KOPT-K1 (cell line): Measurements from ENCODE around the gene SPATA21.
"Not testable (repeated sequence)": the region's sequence is repeated elsewhere in the genome, so short reads cannot be mapped to it uniquely, and the experiment has no call there.

ENCODE experiments used
- H3K27ac ChIP-seq: fragments of 200-600 bp; sonication (generic); 2 replicates; pipeline ENCODE4 v1.5.1; 2016; ENCODE audit warnings: antibody characterized with exemption, mild to moderate bottlenecking, low read depth, low read length; ENCODE audit not compliant: poor library complexity, severe bottlenecking
- H3K36me3 ChIP-seq: fragments of 200-600 bp; sonication (generic); 2 replicates; pipeline ENCODE4 v1.5.1; 2017; ENCODE audit warnings: antibody characterized with exemption, mild to moderate bottlenecking, low read length, moderate library complexity; ENCODE audit not compliant: insufficient read depth
- H3K9me3 ChIP-seq: fragments of 200-600 bp; sonication (generic); 2 replicates; pipeline ENCODE4 v1.5.1; 2017; ENCODE audit warnings: antibody characterized with exemption, low read length, mild to moderate bottlenecking; ENCODE audit not compliant: insufficient read depth, poor library complexity, severe bottlenecking

SPATA21 gene

DNA sequence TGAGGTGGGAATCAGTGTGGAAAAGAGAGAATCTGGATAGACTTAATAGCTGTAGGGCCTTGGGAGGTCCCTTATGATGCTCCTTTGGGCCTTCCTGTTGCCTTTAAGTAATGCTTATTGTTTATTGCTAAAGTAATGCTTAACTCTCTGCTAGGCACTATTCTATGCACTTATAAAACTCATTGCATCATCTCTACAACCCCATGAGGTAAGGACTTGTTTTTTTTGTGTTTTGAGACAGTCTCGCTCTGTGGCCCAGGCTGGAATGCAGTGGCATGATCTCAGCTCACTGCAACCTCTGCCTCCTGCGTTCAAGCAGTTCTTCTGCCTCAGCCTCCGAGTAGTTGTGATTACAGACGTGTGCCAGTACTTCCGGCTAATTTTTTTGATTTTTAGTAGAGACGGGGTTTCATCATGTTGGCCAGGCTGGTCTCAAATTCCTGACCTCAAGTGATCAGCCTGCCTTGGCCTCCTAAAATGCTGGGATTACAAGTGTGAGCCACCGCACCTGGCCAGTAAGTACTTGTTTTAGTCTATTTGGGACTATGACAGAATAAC, 25.6 kb upstream of the SPATA21 start:
- H3K9me3 ChIP-seq = no peaks in the 10 kb centered on the region
- H3K27ac ChIP-seq = no peak overlapping the region
- peaks cover 58% of the 10 kb centered on the region for H3K36me3 ChIP-seq

DNA sequence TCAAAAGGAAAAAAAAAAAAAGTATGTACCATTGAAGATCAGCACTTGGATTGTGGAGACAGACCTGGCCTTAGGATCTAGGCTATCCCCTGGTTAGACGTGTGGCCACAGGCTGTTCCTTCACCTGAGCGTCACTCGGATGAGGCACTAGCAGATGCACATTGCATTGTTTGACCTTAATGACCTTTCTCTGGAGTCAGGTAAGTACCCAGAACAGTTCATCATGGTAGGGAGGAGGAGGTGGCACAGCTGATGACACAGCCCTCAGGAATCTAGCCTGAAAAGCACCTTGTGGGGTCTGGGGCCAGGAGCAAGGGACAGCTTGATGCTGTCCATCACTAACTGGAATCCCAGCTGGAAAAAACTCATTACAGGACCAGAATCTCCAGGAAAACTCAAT, 24.5 kb upstream of the SPATA21 start:
- no peaks in the 10 kb centered on the region for H3K9me3 ChIP-seq
- no peak overlapping the region for H3K27ac ChIP-seq
- peaks cover 70% of the 10 kb centered on the region for H3K36me3 ChIP-seq

DNA sequence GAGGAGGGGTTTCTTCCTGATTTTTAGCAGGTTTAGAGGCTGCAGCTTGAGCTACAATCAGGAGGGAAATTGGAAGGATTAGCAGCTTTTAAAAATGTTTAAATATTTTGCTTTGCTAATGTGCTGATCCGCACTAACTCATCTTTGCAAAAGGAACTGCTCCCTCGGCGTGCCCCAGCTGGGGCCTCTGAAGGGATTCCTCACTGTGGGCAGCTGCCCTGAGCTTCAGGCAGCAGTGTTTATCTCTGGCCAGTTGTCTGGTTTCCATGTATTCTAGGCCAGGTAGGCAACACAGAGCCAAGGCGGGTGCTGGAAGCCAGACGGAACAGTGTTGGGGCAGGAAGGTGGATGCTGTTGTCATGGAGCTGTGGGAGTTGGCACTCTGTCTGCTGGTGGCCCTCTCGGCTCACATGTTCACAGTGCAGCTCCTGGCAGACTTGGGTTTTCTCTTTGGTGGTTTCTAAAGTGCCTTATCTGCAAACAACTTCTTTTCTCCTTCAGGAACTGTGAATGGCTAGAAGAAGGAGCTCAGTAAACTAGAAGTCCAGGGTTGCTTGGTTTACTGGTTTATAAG, 22.2 kb upstream of the SPATA21 start:
- no peak overlapping the region for H3K27ac ChIP-seq
- H3K36me3 ChIP-seq = peaks cover 93% of the 10 kb centered on the region
- no peaks in the 10 kb centered on the region for H3K9me3 ChIP-seq

DNA sequence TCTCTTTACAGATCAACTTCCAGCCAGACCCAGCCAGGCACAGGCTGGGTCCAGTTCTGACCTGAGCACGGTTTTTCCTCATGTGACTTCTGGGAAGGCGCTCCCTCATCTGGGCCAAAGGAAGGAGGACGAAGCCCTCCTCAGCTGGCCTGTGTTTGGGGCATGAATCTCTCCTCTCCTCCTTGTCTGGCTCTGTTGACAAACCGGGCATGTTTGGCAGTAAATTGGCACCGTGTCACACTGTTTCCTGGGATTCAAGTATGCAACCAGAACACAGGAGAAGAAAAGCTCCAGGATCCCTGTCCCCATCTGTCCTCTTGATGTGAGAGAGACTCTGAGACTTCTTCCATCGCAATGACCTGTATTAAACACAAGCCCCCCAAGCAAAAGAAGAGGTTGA, 21.6 kb upstream of the SPATA21 start:
- Histone ChIP-seq H3K36me3 (peaks cover 94% of the 10 kb centered on the region), H3K9me3 (no peaks in the 10 kb centered on the region), H3K27ac (no peak overlapping the region)

DNA sequence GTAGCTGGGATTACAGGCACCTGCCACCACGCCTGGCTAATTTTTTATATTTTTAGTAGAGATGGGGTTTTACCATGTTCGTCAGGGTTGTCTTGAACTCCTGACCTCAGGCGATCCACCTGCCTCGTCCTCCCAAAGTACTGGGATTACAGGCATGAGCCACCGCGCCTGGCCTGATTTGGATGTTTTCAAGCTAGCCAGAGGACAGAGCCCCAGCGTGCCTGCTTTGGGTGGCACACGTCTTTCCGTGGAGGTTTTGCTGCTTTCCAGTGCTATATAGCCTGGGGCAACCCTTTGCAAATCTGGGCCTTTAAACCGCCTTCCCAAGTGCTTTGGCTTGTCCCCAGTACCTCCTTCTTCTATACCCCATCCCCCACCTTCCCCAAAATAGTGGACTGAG, 18.9 kb upstream of the SPATA21 start:
- not testable (repeated sequence) for H3K9me3 ChIP-seq, H3K27ac ChIP-seq
- peaks cover 99% of the 10 kb centered on the region for H3K36me3 ChIP-seq

DNA sequence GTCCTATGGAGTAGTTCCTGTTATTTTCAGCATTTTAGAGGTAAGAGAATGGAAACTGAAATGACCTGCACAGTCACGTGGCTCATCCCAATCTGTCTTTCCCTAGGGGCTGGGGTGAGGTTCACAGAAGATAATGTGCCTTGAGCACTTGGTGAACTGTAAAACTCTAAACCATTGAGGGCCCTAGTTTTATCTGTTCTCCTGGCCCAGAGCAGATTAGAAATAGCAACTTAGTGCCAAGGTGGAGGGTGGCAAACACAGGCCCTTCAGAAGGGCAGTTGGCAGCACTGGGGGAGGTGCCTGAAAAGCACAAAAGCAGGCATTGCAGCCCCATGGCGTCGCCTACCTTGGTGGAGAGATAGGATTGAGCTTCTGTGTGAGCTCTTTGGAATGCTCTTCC, 17.7 kb upstream of the SPATA21 start:
- H3K27ac ChIP-seq, H3K9me3 ChIP-seq: not testable (repeated sequence)
- H3K36me3 ChIP-seq = peaks cover 99% of the 10 kb centered on the region

DNA sequence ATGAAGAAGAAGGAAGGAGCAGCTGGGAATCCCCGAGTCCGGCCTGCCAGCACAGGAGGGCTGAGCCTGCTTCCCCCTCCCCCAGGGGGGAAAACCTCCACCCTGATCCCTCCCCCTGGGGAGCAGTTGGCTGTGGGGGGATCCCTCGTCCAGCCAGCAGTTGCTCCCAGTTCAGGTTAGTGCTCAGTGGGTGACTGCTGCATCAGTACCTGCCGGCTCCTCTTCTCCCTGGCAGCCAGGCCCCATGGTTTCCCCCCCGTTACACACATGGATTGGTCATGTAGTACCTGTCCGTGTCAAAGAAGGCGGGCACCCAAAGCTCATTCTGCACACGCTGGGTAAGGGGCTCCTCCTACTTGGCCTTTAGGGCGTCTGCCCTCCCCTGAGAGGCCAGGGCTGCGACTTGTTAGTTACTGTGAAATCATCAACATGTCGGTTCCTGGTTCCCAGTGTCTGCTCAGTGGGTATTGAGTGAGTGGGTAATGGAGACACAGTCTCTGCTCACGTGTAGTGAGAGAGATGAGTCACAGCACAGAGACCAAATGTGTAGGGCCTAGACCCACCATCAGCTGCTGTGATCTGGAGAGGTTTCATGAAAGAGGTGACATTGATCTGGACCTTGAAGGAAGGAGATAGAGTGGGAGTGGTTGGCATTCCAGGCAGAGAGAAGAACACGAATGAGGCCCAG, 14.8 kb upstream of the SPATA21 start:
- Histone ChIP-seq H3K36me3 (peaks cover 99% of the 10 kb centered on the region), H3K9me3 (no peaks in the 10 kb centered on the region), H3K27ac (no peak overlapping the region)

DNA sequence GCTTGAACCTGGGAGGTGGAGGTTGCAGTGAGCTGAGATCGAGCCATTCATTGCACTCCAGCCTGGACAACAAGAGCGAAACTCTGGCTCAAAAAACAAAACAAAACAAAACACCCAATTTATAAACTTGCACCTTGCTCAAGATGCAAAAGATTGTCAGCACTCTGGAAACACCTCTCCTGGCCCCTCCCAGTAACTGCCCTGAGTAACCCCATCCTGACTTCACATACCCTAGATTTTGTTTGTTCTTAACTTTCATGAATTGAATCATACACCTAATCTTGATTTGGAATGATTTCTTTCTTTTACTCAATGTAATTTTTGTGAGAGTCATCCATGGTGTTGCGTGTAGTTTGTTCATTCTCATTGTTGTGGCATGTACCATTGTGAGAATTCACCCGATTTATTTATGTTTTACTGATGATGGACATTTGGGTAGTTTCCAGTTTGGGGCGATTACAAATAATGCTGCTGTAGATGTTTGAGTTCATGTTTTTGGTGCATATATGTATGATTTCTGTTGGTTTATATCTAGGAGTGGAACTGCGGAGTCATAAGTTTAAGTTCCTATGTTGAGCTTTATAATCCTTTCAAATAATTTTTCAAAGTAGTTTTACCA, 13.7 kb upstream of the SPATA21 start:
- no peak overlapping the region for H3K27ac ChIP-seq
- peaks cover 99% of the 10 kb centered on the region for H3K36me3 ChIP-seq
- H3K9me3 ChIP-seq = no peaks in the 10 kb centered on the region

DNA sequence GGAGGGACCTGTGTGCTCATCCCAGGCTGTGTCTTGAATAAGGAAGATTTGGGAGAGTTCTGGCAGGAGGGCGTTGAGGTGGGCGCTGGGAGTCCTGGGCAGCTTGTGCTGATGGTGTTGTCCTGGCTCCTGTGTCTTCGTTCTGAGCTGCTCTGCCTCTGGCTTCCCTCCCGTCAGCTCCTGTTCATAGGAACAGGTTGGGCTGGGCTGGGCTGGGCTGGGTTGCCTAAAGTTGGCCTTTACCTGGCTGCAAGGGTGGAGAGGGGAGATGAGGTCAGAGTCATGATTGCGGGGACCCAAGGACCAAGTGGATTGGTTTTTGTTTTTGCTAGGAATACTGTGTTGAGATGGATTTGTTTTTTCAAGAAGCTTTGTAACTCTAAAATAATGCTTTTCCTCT, 12.4 kb upstream of the SPATA21 start:
- H3K36me3 ChIP-seq = peaks cover 99% of the 10 kb centered on the region
- no peaks in the 10 kb centered on the region for H3K9me3 ChIP-seq

DNA sequence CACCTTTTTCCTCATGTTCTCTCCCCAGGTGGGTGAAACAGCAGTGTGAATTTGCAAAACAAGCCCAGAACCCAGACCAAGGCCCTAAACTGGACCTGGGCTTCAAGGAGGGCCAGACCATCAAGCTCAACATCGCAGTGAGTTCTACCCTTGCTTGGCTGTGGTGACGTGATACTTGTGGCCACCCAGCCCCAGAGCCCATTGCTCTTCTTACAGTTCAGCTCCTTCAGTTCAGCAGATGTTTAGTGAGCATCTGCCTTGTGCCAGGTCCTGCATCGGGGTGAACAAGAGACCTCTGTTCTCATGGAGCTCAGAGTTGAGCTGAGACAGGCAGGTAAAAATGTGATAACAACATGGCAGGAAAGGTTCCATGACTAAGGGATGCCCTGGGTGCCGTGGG, 11.8 kb upstream of the SPATA21 start:
- Histone ChIP-seq H3K36me3 (peaks cover 100% of the 10 kb centered on the region), H3K9me3 (no peaks in the 10 kb centered on the region), H3K27ac (no peak overlapping the region)

More for the DNA sequence above, 12.4 kb upstream of the SPATA21 start:
- no peak overlapping the region for H3K27ac ChIP-seq

DNA sequence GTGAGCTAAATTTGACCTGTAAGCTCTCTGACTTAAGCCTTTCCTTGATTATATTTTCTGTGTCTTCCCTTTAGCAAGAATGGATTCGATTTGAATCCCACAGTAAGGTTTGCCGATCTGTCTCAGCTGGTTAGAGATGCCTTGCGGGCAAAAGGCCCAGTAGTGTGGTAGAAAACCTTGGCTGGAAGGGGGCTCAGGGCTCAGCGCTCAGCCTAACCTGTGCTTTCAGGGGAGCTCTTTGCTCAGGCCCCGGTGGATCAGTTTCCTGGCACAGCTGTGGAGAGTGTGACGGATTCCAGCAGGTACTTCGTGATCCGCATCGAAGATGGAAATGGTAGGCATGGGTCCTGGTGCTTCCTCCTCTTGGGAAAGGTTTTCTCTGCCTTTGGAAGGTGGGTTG, 10.4 kb upstream of the SPATA21 start:
- H3K36me3 ChIP-seq = peaks cover 100% of the 10 kb centered on the region
- H3K27ac ChIP-seq = no peak overlapping the region
- no peaks in the 10 kb centered on the region for H3K9me3 ChIP-seq

DNA sequence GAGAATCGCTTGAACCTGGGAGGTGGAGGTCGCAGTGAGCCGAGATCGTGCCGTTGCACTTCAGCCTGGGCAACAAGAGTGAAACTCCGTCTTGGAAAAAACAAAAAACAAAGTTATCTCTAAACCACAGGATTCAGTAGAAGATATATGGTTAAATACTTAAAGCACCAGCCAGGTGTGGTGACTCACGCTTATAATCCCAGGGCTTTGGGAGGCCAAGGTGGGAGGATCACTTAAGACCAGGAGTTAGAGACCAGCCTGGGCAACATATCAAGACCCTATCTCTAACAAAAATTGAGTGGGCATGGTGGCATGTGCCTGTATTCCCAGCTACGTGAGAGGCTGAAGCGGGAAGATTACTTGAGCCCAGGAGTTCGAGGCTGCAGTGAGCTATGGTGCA, 8.9 kb upstream of the SPATA21 start:
- H3K9me3 ChIP-seq = no peaks in the 10 kb centered on the region
- no peak overlapping the region for H3K27ac ChIP-seq
- peaks cover 91% of the 10 kb centered on the region for H3K36me3 ChIP-seq

DNA sequence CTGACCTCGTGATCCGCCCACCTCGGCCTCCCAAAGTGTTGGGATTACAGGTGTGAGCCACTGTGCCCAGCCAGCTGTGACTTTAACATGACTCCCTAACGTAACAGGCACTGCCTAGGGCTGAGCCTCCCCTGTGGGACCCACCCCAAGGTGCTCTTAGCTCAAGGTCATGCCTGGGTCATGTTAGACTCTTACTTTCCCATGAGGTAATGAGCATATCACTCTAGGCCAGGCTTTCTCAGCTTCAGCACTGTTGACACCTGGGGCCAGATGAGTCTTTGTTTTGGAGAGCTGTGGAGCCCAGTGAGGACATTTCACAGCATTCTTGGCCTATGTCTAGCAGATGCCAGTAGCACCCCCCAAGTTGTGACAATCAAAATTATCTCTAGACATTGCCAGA, 7.8 kb upstream of the SPATA21 start:
- peaks cover 80% of the 10 kb centered on the region for H3K36me3 ChIP-seq
- no peak overlapping the region for H3K27ac ChIP-seq

DNA sequence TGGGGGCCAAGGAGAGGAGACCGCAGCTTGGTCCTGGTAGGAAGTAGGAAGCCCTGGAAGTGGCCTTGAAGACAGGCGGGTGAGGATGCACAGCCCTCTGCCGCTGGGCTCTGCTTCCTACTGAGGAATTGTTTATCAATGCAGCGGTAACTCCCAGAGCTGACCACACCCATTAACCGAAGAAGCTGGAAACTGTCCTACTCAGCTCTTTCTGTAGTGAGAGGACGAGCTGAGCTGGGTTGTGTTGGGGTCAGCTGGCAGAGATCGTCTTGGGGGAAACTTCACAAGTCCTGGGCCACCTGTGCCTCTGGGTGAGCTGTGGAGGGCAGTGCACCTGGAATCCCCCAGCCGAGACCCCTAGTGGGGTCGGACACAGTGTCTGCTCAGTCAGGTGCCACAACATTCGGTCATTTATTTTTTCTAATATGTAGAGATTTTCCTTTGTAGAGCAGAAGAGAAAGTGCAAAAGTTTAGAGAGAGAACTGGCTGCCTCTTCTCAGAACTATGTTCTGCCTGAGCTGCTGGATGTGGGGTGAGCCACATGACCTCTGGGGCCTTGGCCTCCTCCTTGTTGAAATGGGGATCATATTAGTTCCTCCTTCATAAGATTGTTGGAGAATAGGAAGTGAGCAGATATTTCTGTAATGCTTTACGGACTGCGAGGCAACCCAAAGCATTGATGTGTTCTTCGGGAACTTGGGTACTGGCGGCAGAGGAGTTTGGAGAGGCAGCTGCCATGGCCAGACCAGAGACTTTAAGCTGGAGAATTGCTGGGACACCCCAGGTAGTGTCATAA, 6.9 kb upstream of the SPATA21 start:
- Histone ChIP-seq H3K27ac (no peak overlapping the region), H3K36me3 (peaks cover 72% of the 10 kb centered on the region), H3K9me3 (no peaks in the 10 kb centered on the region)

More for the DNA sequence above, 7.8 kb upstream of the SPATA21 start:
- H3K9me3 ChIP-seq = no peaks in the 10 kb centered on the region

DNA sequence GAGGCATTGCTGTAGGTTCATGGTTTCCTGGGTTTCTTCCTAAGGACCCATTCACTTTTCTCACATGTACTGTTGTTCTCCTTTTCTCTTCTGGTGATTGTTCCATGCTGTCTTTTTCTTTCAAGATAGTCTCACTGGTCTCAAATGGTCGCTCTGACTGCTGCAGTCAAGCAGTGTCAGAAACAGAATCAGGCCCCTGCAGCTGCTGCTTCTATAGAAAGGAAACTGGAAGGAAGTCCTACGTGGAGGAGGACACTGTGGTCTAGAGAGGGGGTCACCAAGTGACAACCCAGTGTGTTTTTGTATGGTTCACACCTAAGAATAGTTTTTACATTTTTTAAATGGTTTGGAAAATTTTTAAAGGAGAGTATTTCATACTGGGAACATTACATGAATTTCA, 5.7 kb upstream of the SPATA21 start:
- no peak overlapping the region for H3K27ac ChIP-seq
- H3K36me3 ChIP-seq = peaks cover 59% of the 10 kb centered on the region
- no peaks in the 10 kb centered on the region for H3K9me3 ChIP-seq
